Neuron (in vitro differentiated cells): ENCODE data around the gene PAX8.
A peak's percentile ranks its signal among the peaks of the same experiment; 100 is the strongest.
"Not testable (repeated sequence)": the region's sequence is repeated elsewhere in the genome, so short reads cannot be mapped to it uniquely, and the experiment has no call there.

ENCODE experiments used
- H2AFZ ChIP-seq: one replicate; pipeline ENCODE4 v1.6.1; 2013; ENCODE audit warnings: low read depth, mild to moderate bottlenecking, inconsistent platforms, low read length, moderate library complexity
- H3K27me3 ChIP-seq: one replicate; pipeline ENCODE4 v1.6.1; 2013; ENCODE audit warnings: low read length; ENCODE audit not compliant: insufficient read depth
- H3K36me3 ChIP-seq: one replicate; pipeline ENCODE4 v1.6.1; 2013; ENCODE audit warnings: low read length; ENCODE audit not compliant: insufficient read depth
- H3K4me1 ChIP-seq: one replicate; pipeline ENCODE4 v1.6.1; 2013; ENCODE audit warnings: low read length; ENCODE audit not compliant: insufficient read depth
- H3K4me3 ChIP-seq: 2 replicates; pipeline ENCODE4 v1.5.1; 2013; ENCODE audit warnings: mild to moderate bottlenecking, low read length, moderate library complexity
- H3K9me3 ChIP-seq: one replicate; pipeline ENCODE4 v1.6.1; 2013; ENCODE audit warnings: low read length

PAX8 gene

DNA sequence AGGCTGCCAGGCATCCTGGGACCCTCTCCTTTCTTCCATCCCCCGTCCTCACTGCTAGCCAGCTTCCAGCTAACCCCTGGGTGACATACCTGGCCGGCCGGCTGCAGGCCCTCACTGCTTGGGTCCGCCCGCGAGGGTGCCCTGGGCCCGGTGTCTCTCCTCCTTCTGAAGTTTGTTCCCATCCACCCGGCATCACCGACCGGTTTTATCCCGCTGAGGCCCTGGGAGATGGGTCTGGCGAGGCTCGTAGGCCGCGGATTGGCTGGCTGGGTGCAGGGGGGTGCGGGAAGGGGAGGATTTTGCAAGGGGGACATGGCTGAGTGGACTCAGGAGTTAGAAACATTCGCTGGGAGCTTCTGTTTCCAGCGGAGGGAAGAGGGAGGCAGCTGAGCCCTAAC, at the start of gene PAX8:
TSS of gene PAX8 (minus strand) at position 180 of the 398 bp plus-strand sequence. CDS start 527 bp downstream, outside the sequence.
- no peaks in the 10 kb centered on the region for H3K36me3 ChIP-seq
- no peak within 1 kb of the TSS for H3K4me3 ChIP-seq
- H3K4me1 ChIP-seq: no peaks in the 10 kb centered on the region
- peaks cover 19% of the 10 kb centered on the region for H3K27me3 ChIP-seq
- H2AFZ ChIP-seq: no peak within 1 kb of the TSS
- peaks cover 11% of the 10 kb centered on the region for H3K9me3 ChIP-seq

DNA sequence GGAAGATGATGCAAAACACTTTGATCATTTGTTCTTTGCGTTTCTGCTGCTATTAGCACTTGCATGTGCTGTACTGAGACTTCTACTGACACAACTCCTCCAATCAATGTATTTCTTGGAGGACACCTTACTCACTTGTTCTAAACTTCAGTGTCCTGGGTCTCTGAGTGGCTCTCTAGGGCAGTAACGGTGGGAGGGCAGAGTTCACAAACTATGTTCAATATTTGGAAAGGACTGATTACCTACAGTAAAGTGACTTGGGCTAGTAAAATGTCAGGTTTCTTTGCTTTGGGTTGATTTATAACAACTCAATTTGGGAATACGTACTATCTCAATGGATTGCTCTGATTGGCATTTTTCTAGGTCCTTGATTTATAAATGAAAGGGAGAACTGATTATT, 49.3 kb upstream of the PAX8 start:
- Histone ChIP-seq H3K36me3 (no peaks in the 10 kb centered on the region), H3K27me3 (no peaks in the 10 kb centered on the region), H3K9me3 (no peaks in the 10 kb centered on the region), H3K4me1 (peaks cover 6% of the 10 kb centered on the region), H3K4me3 (no peak overlapping the region), H2AFZ (no peak overlapping the region)

DNA sequence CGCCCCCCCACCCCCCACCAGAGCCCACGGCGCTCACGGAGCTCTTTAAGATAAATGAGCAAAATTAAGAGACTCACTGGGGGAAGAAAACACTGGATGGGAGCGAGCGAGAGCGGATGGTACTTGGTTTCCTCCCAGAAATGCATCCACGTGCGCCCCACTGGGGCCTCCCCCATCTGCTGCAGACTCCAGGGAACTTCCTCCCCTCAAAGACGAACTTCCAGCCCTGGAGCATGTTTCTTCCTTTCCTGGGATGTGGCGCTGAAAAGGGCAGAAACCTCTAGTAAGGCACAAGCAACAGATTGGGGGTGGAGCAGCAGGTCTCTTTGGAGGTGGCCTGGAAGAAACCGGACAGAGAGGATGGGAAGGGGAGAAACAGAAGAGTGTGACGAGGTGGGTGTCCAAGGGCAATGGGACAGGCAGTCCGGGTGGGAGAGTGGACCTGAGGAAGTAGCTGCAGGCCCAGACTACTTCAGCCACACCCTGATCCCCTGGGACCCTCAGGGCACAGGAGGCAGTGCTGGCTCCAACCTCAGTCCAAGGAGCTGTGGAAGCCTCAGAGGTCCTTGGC, 46.5 kb upstream of the PAX8 start:
- H3K27me3 ChIP-seq, H3K36me3 ChIP-seq, H3K9me3 ChIP-seq, H3K4me1 ChIP-seq: not testable (repeated sequence)
- H3K4me3 ChIP-seq: peak overlapping the region; percentile 41
- peak overlapping the region; percentile 75 for H2AFZ ChIP-seq

DNA sequence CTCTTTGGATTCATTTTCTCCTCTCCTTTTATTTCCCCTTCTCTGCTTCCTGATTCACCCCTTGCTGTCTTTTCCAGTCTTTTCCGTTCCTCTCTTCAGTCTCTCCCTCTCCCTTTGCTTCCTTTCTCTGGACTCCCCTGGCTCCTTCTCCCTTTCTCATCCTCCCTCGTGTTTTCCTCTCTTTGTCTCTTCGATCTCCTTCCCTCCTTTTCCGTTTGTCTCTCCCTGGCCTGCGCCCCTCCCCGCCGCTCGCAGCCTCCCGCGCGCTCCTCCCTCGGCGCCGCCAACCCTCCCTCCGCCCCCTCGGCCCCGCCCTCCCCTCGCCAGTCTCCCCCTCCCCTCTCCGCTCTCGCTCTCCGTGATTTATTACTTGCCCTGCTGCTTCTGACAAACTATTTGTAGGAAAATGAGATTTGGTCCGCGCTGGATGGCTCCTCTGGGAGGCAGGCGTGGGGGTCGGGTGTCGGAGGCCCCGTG, 46.0 kb upstream of the PAX8 start:
- Histone ChIP-seq H3K4me1 (peaks cover 6% of the 10 kb centered on the region), H3K9me3 (no peaks in the 10 kb centered on the region), H3K4me3 (peak overlapping the region; percentile 41), H3K36me3 (no peaks in the 10 kb centered on the region), H2AFZ (peak overlapping the region; percentile 75), H3K27me3 (no peaks in the 10 kb centered on the region)

DNA sequence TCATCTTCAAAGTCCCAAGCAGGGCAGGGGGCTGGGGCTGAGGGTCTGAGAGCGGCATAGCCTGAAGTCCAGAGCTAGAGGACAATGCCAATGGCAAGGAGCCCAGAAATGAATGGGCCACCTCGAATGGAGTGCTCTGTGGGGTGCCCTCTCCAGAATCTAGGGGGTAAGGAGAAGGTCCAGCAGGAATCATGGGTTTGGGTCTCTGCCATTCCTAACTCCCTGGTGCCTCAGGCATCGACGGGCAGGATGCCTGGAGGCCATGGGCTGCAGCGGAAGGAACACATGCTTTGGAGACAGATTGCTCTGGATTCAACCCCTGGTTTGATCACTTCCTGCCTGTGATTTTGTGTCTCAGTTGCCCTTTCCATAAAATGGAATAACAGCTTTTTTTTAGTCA, 44.4 kb upstream of the PAX8 start:
- H3K36me3 ChIP-seq, H3K9me3 ChIP-seq, H3K4me1 ChIP-seq, H2AFZ ChIP-seq, H3K4me3 ChIP-seq, H3K27me3 ChIP-seq: not testable (repeated sequence)

DNA sequence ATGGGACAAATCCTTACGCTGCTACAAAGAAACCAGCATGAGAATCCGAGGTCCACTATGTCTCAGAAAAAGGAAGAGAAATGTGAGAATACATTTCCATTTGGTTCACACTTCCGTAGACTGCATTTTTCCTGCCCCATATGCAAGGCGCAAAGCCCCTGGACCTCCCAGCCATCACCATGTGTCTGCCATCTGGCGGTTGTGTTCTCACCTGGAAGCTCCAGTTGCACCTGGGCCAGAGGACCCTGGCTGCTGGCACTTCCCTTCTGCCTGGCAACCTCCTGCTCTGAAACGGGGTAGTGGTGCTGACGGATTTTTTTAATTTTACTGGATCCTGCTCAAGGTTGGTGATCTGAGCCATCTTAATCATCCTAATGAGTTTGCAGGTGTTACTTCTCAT, 41.4 kb upstream of the PAX8 start:
- not testable (repeated sequence) for H3K36me3 ChIP-seq, H3K9me3 ChIP-seq, H3K4me3 ChIP-seq, H3K4me1 ChIP-seq, H2AFZ ChIP-seq, H3K27me3 ChIP-seq

DNA sequence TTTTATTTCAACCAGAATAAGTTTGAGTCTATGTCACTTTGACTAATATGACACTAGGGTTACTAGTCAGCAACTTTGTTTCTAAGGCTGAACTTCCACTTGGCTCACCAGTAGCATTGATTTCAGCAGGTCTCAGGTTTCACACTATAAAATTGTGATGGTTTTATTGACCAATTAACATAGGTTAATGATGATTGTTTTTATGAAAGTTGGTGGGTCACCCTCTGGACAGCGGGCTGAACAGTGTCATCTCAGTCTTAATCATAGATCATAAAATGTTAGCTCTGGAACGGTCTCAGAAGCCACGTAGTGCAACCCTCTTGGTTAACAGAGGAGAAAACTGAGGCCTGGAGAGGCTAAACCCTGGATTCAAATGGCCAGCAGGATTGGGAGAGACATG, 40.2 kb upstream of the PAX8 start:
- not testable (repeated sequence) for H3K9me3 ChIP-seq, H3K36me3 ChIP-seq, H2AFZ ChIP-seq, H3K4me1 ChIP-seq, H3K4me3 ChIP-seq, H3K27me3 ChIP-seq

DNA sequence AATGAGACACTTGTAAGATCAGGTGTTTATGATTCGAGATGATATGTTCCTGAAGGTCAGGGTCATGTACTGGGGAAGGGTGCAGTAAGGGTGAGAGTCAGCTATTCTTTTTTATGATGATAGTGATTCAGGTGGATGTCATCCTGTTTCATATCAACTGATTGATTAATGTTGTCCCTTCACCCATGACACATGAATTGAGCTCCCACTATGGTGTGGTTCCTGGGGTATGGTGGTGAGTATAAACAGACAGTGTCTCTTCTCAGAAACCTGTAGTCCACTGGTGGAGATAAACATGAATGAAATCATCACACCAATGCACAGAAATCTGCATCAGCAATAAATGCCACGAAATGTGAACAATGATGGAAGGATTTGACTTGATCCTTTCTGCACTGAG, 37.4 kb upstream of the PAX8 start:
- H3K27me3 ChIP-seq: peaks cover 2% of the 10 kb centered on the region
- no peaks in the 10 kb centered on the region for H3K9me3 ChIP-seq
- H3K4me3 ChIP-seq: no peak overlapping the region
- H3K36me3 ChIP-seq: no peaks in the 10 kb centered on the region
- H3K4me1 ChIP-seq: peaks cover 2% of the 10 kb centered on the region
- H2AFZ ChIP-seq: no peak overlapping the region

DNA sequence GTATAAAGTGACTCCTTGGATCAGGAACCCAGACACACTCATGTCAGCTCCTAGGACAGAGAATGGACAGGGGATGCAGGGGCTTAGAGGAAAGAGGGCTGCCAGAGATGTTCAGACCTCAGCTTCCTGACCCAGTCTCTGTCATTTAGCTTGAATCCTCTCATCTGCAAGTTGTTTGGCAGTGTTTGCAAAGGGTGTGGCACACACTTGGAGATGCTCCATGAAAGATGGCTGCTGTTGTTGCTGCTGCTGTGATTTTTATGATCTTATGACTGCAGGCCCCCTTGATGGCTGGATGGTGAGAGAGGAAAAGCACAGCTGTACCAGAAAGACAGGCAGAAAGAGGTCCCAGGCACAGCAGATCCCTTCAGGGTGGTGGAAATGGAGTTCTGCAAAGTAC, 35.9 kb upstream of the PAX8 start:
- not testable (repeated sequence) for H3K4me1 ChIP-seq, H3K27me3 ChIP-seq, H3K9me3 ChIP-seq, H3K36me3 ChIP-seq, H2AFZ ChIP-seq, H3K4me3 ChIP-seq

DNA sequence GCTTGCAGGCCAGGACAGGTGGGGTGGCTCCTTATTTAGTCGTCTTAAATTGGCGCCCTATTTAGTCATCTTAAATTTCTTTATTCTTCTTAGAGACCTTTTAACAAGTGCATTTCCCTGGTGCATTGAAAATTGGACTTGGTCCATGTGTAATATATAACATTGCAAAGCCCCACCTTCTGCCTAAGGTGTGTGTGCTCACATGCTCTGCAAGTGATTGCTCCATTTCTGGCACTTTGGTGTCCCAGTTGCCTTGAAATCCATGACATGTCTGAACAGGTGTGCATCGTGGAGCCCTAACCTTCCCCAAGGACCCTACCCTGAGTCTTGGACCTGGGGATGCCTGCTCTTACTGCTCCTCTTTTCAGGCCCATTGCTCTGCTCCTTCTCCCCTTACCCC, 35.5 kb upstream of the PAX8 start:
- not testable (repeated sequence) for H2AFZ ChIP-seq, H3K4me1 ChIP-seq, H3K4me3 ChIP-seq, H3K9me3 ChIP-seq, H3K27me3 ChIP-seq, H3K36me3 ChIP-seq

DNA sequence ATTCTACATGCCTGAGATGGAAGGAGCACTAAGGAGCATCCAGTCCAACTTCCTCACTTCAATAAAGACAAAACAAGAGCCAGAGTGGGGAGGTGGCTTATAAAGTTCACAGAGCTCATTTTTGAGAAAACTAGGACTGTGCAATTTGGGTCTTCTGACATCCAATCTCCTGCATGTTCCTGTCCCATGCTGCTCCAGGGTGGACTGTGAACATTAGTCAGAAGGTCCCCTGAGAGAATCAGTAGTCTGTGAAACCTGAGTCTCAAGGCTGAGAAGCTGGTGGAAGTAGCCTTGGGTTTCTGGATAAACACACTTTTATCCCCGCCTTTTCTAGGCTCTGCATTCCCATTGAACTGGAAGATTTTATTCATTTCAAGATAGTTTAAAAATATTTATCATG, 33.1 kb upstream of the PAX8 start:
- not testable (repeated sequence) for H3K4me1 ChIP-seq, H3K4me3 ChIP-seq, H3K9me3 ChIP-seq, H2AFZ ChIP-seq, H3K36me3 ChIP-seq
- H3K27me3 ChIP-seq: peaks cover 16% of the 10 kb centered on the region

DNA sequence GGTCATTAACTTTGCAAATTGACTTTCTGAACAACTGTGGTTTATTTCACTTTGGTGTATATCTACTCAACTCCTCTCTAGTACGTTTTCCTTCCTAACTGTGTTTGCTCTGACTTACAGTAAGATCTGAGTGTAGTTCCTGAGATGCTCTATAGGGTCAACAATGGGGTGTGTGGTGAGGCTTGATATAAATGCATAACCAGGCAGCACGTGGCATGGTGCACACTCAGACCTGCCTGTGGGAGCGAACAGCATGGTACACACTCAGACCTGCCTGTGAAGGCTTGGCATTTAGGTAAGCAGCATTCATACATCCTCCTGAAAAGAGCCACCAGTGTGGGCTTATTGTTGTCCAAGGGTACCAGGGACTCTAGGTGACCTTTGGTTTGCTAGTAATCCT, 32.5 kb upstream of the PAX8 start:
- not testable (repeated sequence) for H2AFZ ChIP-seq, H3K9me3 ChIP-seq, H3K4me1 ChIP-seq, H3K36me3 ChIP-seq, H3K4me3 ChIP-seq
- peaks cover 16% of the 10 kb centered on the region for H3K27me3 ChIP-seq

DNA sequence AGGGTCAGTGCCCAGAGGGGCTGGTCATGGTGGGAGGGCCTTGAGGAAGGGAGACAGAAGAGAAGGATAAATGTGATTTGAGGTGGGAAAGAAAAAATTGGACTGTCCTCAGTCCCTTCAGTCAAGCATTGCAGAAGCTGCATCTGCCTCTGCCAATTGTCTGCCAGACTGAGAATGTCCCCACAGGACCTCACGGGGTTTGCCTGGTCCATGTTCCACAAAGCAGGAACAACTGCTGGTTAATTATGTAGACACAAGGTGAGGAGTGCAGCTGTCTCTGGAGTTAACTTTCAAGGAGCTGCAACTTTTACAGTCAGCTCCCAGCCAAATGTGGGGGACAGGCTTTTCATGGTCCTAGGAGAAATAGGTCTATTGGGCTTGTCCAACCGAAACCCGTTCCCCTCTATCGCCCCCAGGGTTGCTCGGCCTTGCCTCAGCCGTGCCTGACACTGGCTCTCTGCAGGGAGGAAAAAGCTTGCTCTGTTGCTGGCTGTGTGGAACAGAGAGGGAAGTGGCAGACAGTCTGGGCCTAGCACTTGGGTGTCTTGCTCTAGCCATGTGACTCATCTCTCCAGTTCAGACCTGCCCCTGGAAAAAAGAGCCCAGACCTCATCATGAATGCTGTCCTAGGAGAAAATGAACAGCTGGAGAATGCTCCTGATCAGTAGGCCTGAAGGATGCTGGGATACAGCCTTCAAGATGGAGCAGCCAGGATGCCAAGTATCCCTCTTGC, 31.1 kb upstream of the PAX8 start:
- H3K36me3 ChIP-seq: no peaks in the 10 kb centered on the region
- H3K4me1 ChIP-seq: peaks cover 17% of the 10 kb centered on the region
- no peak overlapping the region for H2AFZ ChIP-seq
- H3K4me3 ChIP-seq: no peak overlapping the region
- H3K9me3 ChIP-seq: no peaks in the 10 kb centered on the region
- H3K27me3 ChIP-seq: peaks cover 16% of the 10 kb centered on the region

DNA sequence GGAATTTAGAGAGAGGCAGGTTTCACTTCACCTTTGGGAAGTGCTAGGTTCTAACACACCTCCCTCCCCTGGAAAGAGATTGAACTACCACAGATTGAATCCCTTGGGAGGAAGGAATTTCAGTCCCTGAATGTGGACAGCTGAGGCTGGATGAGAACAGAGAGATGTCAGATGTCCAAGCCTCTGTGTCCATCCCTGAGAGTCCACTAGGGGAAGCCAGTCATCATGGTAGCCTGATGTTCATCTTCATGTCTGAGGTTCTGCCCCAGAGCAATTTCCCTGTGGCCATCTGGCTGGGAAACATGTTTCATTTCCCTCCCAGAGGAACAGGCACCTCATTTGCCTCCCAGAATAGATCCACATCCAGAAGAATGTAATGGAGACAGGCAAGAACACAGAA, 30.1 kb upstream of the PAX8 start:
- H3K4me3 ChIP-seq, H3K36me3 ChIP-seq, H2AFZ ChIP-seq, H3K9me3 ChIP-seq: not testable (repeated sequence)
- Histone ChIP-seq H3K4me1 (peaks cover 24% of the 10 kb centered on the region), H3K27me3 (peaks cover 19% of the 10 kb centered on the region)
